Endothelial cell of umbilical vein (primary cell): ENCODE results near the gene ELMO1. TPM values are rescaled to one million over a fixed set of nuclear protein-coding genes. Genes with fewer than 3 reads are reported as not detected.

Source experiments
- BruUV-seq: library from RNA; stranded (reverse); fragments of 400-500 nt; replicated peaks from 2 replicates; lab custom pipeline; 2021; lab: Mats Ljungman, UMichigan
- CTCF ChIA-PET: fragments of 300-600, 350-600 bp; sonication (Branson Sonifier 250); formaldehyde crosslinking; loops from one replicate; lab custom pipeline; 2021; ENCODE audit warnings: antibody characterized with exemption, inconsistent platforms; lab: Charles Lee
- POLR2A ChIA-PET: fragments of 300-600, 350-600 bp; sonication (Branson Sonifier 250); formaldehyde crosslinking; loops from one replicate; lab custom pipeline; 2021; ENCODE audit warnings: antibody characterized with exemption, inconsistent platforms; lab: Charles Lee
- DNase-seq: peaks from one replicate; pipeline ENCODE4 v3.0.0-alpha.2; 2011; ENCODE audit warnings: low read depth, low spot score
- FAIRE-seq: peaks from 2 replicates; lab custom pipeline; 2011; peaks lifted over from hg19 to GRCh38; lab: Jason Lieb, UNC
- H2AFZ ChIP-seq: 2 replicates; pipeline ENCODE4 v1.6.0; 2012; ENCODE audit warnings: low read depth, low read length, control low read depth, inconsistent platforms
- H3K27ac ChIP-seq: 2 replicates; pipeline ENCODE4 v1.5.1; 2011; ENCODE audit warnings: low read depth, mild to moderate bottlenecking, control low read depth, low read length, moderate library complexity; ENCODE audit not compliant: insufficient read depth
- H3K27me3 ChIP-seq, 2 experiments: 2 replicates each; pipeline versions ENCODE4 v1.6.0 to v1.6.1; 2011; ENCODE audit warnings: low read length in 2 of 2, mixed read lengths in 1 of 2; ENCODE audit not compliant: control insufficient read depth in 2 of 2, insufficient read depth in 2 of 2
- H3K36me3 ChIP-seq, 2 experiments: 2 replicates in 1 of 2; 3 replicates in 1 of 2; pipeline ENCODE4 v1.5.1; 2011; ENCODE audit warnings: low read length in 2 of 2, mild to moderate bottlenecking in 1 of 2, moderate library complexity in 1 of 2; ENCODE audit not compliant: control insufficient read depth in 2 of 2, insufficient read depth in 2 of 2; ENCODE audit errors: extremely low read depth in 1 of 2
- H3K4me1 ChIP-seq: 3 replicates; pipeline ENCODE4 v1.5.1; 2011; ENCODE audit warnings: mild to moderate bottlenecking, low read length; ENCODE audit not compliant: control insufficient read depth, insufficient read depth; ENCODE audit errors: extremely low read depth
- H3K4me2 ChIP-seq: 2 replicates; pipeline ENCODE4 v1.6.1; 2011; ENCODE audit warnings: low read length, control low read depth, mixed read lengths; ENCODE audit not compliant: insufficient read depth
- H3K4me3 ChIP-seq, 3 experiments: fragments of 200-600 bp in 1 of 3; sonication (generic), shearing (Covaris generic) in 1 of 3; replicated peaks in 1 of 3; 2 replicates each; pipeline ENCODE4 v1.5.1; 2011 to 2016; ENCODE audit warnings: control low read depth in 3 of 3, low read length in 3 of 3, mild to moderate bottlenecking in 2 of 3, inconsistent platforms in 1 of 3, low read depth in 1 of 3, moderate library complexity in 1 of 3; ENCODE audit not compliant: insufficient read depth in 1 of 3
- H3K79me2 ChIP-seq: 2 replicates; pipeline ENCODE4 v1.6.0; 2012; ENCODE audit warnings: low read length, inconsistent platforms; ENCODE audit not compliant: control insufficient read depth, insufficient read depth
- H3K9ac ChIP-seq: replicated peaks from 2 replicates; pipeline ENCODE3; 2011; ENCODE audit warnings: low read length, control low read depth; ENCODE audit not compliant: insufficient read depth; ENCODE audit errors: extremely low read depth
- H3K9me1 ChIP-seq: replicated peaks from 3 replicates; pipeline ENCODE4 v1.6.0; 2011; ENCODE audit warnings: mild to moderate bottlenecking, low read length; ENCODE audit not compliant: control insufficient read depth, insufficient read depth; ENCODE audit errors: extremely low read depth
- H3K9me3 ChIP-seq: replicated peaks from 2 replicates; pipeline ENCODE4 v1.5.1; 2012; ENCODE audit warnings: low read length, inconsistent platforms; ENCODE audit not compliant: control insufficient read depth, insufficient read depth
- H4K20me1 ChIP-seq: replicated peaks from 2 replicates; pipeline ENCODE3; 2011; ENCODE audit warnings: mild to moderate bottlenecking, low read length; ENCODE audit not compliant: control insufficient read depth, insufficient read depth; ENCODE audit errors: extremely low read depth
- EZH2 ChIP-seq: IDR thresholded peaks from 2 replicates; pipeline ENCODE4 v1.6.1; 2012; ENCODE audit warnings: borderline replicate concordance, low read depth, mild to moderate bottlenecking, moderate library complexity, low read length, inconsistent platforms; ENCODE audit not compliant: severe bottlenecking
- FOS ChIP-seq: IDR thresholded peaks from 2 replicates; pipeline ENCODE4 v1.6.1; 2011; ENCODE audit warnings: mild to moderate bottlenecking, low read length, moderate library complexity, borderline replicate concordance; ENCODE audit not compliant: insufficient read depth
- GATA2 ChIP-seq: IDR thresholded peaks from 2 replicates; pipeline ENCODE4 v1.7.0; 2011; ENCODE audit warnings: low read depth, mild to moderate bottlenecking, moderate library complexity, mixed read lengths, low read length; ENCODE audit not compliant: insufficient read length, insufficient read depth
- JUN ChIP-seq: IDR thresholded peaks from 2 replicates; pipeline ENCODE4 v1.6.1; 2011; ENCODE audit warnings: borderline replicate concordance, low read depth; ENCODE audit not compliant: insufficient read length, insufficient read depth
- MYC ChIP-seq: IDR thresholded peaks from one replicate; pipeline ENCODE4 v1.6.1; 2011; ENCODE audit warnings: mild to moderate bottlenecking, low read depth, low read length
- POLR2A ChIP-seq: IDR thresholded peaks from 2 replicates; pipeline ENCODE4 v1.6.1; 2012; ENCODE audit warnings: low read depth, mild to moderate bottlenecking, control low read depth, low read length
- POLR2AphosphoS5 ChIP-seq: IDR thresholded peaks from 2 replicates; pipeline ENCODE4 v1.6.1; 2012; ENCODE audit warnings: low read depth, mild to moderate bottlenecking, control low read depth, low read length, moderate library complexity; ENCODE audit not compliant: insufficient read depth
- dilution Hi-C: fragments of 300-500 bp; cut with MboI; formaldehyde crosslinking; loops from one replicate; pipeline ENCODE4 v1.15.0; 2019; ENCODE audit warnings: low sequenced_read_pairs; ENCODE audit not compliant: extremely low pct_ligation_motif_present
- intact Hi-C: fragments of 100-400 bp; cut with micrococcal nuclease; formaldehyde crosslinking; loops from one replicate; pipeline ENCODE4 v1.10.0; 2022
- polyA plus RNA-seq, 4 experiments: library from polyadenylated mRNA; depleted of rRNA in 3 of 4; stranded (reverse) in 3 of 4; unstranded in 1 of 4; fragments of >200 nt; gene quantifications; 2 replicates each; pipeline versions ENCODE4 v1.2.1 to v1.2.3, GENCODE V29; 2011 to 2012; ENCODE audit warnings: missing spikeins in 1 of 4
- total RNA-seq: library from RNA; stranded (reverse); gene quantifications from 2 replicates; pipeline ENCODE4 v1.2.3, GENCODE V29; 2021
- TF ChIP-seq, protein P1 (sequence below), 2 donors: IDR thresholded peaks; 1 replicate in 1 of 2; 2 replicates in 1 of 2; pipeline ENCODE4 v1.5.1; 2011; ENCODE audit warnings: low read length in 2 of 2, mild to moderate bottlenecking in 2 of 2, moderate library complexity in 2 of 2, control low read depth in 1 of 2, inconsistent platforms in 1 of 2, low read depth in 1 of 2; ENCODE audit not compliant: insufficient read depth in 1 of 2; ENCODE audit errors: extremely low read depth in 1 of 2
- TF ChIP-seq, protein P2 (sequence below): IDR thresholded peaks from 2 replicates; pipeline ENCODE4 v1.6.1; 2011; ENCODE audit not compliant: insufficient read depth, insufficient read length

Gene ELMO1
- total and polyA plus RNA-seq, 2 donors (not counting 3 experiments of a cell fraction or from before 2014, with no cell fraction given) = 17.0 to 30.6 TPM

DNA sequence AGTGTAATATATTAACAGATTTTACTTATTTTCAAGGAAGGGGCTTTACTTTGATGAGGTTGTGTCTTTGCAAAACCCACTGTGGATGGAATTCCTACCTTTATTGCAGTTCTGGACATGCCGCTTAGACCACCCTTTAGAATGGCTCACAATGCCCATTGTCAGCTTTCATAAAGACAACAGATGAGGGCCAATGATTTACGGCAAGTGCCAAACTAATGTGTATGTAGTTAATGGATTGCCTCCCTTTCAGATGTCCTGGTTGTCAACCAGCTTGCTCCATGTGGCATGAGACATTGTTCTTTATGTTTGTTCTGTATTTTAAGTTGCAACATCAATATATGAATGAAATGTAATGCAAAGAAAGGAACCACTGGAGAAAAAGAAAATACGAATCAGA is 35.0 kb upstream of the ELMO1 start:
- H3K9ac ChIP-seq = no peak overlapping the region
- no peaks in the 10 kb centered on the region for H3K27me3 ChIP-seq
- FAIRE-seq = no peak
- no peak overlapping the region for H2AFZ ChIP-seq
- no TSS peak for BruUV-seq
- no peak overlapping the region for H3K4me2 ChIP-seq
- H3K9me3 ChIP-seq = no peaks in the 10 kb centered on the region
- no peaks in the 10 kb centered on the region for H3K36me3 ChIP-seq
- no peaks in the 10 kb centered on the region for H4K20me1 ChIP-seq
- TF ChIP-seq FOS (no peak), GATA2 (no peak), EZH2 (no peak), POLR2AphosphoS5 (no peak)
- TF ChIP-seq, protein P1, sequence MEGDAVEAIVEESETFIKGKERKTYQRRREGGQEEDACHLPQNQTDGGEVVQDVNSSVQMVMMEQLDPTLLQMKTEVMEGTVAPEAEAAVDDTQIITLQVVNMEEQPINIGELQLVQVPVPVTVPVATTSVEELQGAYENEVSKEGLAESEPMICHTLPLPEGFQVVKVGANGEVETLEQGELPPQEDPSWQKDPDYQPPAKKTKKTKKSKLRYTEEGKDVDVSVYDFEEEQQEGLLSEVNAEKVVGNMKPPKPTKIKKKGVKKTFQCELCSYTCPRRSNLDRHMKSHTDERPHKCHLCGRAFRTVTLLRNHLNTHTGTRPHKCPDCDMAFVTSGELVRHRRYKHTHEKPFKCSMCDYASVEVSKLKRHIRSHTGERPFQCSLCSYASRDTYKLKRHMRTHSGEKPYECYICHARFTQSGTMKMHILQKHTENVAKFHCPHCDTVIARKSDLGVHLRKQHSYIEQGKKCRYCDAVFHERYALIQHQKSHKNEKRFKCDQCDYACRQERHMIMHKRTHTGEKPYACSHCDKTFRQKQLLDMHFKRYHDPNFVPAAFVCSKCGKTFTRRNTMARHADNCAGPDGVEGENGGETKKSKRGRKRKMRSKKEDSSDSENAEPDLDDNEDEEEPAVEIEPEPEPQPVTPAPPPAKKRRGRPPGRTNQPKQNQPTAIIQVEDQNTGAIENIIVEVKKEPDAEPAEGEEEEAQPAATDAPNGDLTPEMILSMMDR (IDR thresholded peaks at IDR 0.05; ENCODE audit: extremely low read depth in 1 of 2, insufficient read depth in 1 of 2, low read depth in 1 of 2, low read length in 2 of 2) = no peak
- no peaks in the 10 kb centered on the region for H3K9me1 ChIP-seq
- intact Hi-C loops = no loop called here
- H3K4me3 ChIP-seq = no peak overlapping the region
- ChIA-PET POLR2A (no interaction called here), CTCF (interaction anchor here (2.6 to 3.1 kb wide), 2 partner anchors 9 to 12 kb away, joined by 8 to 14 read pairs; no protein-coding TSS in a partner anchor)
- H3K79me2 ChIP-seq = no peaks in the 10 kb centered on the region
- no peak overlapping the region for H3K27ac ChIP-seq
- no peak for DNase-seq
- peaks cover 17% of the 10 kb centered on the region for H3K4me1 ChIP-seq
- dilution Hi-C loops = no loop called here

DNA sequence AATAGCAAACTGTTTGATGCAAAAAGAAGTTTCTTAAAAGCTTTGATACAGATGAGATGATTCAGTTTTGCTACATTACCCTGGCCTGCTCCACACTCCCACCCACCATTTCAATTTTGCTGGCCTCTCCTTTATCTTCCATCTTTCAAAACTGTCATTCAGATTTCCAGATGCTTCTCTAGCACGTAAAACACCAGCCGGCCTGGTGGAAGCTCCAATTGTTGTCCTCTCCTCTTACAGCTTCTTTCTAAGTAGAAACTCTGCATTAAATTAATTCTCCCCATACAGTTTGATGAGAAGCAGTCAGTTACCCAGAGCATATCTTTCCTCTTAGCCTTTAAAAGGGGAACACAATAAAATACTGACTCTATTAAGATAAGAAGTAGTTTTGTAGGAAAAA is 34.3 kb upstream of the ELMO1 start:
- no peaks in the 10 kb centered on the region for H3K79me2 ChIP-seq
- no peak overlapping the region for H3K4me2 ChIP-seq
- BruUV-seq = no TSS peak
- CTCF ChIA-PET = interaction anchor here (2.6 to 3.1 kb wide), 2 partner anchors 9 to 12 kb away, joined by 8 to 14 read pairs; no protein-coding TSS in a partner anchor
- FAIRE-seq (no peak), DNase-seq (no peak)
- intact Hi-C loops (no loop called here), dilution Hi-C loops (no loop called here)
- H2AFZ ChIP-seq = no peak overlapping the region
- H3K4me3 ChIP-seq = no peak overlapping the region
- H3K27me3 ChIP-seq = no peaks in the 10 kb centered on the region
- no peaks in the 10 kb centered on the region for H4K20me1 ChIP-seq
- POLR2A ChIA-PET = no interaction called here
- no peaks in the 10 kb centered on the region for H3K9me1 ChIP-seq
- H3K27ac ChIP-seq = no peak overlapping the region
- no peak overlapping the region for H3K9ac ChIP-seq
- H3K4me1 ChIP-seq = peaks cover 17% of the 10 kb centered on the region
- TF ChIP-seq EZH2 (no peak), GATA2 (no peak), POLR2AphosphoS5 (no peak), MYC (no peak), POLR2A (no peak), JUN (no peak), FOS (no peak)
- TF ChIP-seq, protein P1 (IDR thresholded peaks at IDR 0.05; ENCODE audit: extremely low read depth in 1 of 2, insufficient read depth in 1 of 2, low read depth in 1 of 2, low read length in 2 of 2) = no peak
- TF ChIP-seq, protein P2, sequence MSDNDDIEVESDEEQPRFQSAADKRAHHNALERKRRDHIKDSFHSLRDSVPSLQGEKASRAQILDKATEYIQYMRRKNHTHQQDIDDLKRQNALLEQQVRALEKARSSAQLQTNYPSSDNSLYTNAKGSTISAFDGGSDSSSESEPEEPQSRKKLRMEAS = no peak
- H3K9me3 ChIP-seq = no peaks in the 10 kb centered on the region
- H3K36me3 ChIP-seq = no peaks in the 10 kb centered on the region
